ENCODE results near the gene SLC20A1. TPM values are rescaled to one million over a fixed set of nuclear protein-coding genes. Genes with fewer than 3 reads are reported as not detected.

Gene SLC20A1
- total RNA-seq, 4 donors from 2014 or later, result 11.5 to 30.6 (median 24.4) TPM

- no peak for DNase-seq
- Histone ChIP-seq H3K9me3 (no peaks in the 10 kb centered on the region), H3K4me3 (no peak overlapping the region), H3K27ac (no peak overlapping the region), H3K27me3 (no peaks in the 10 kb centered on the region), H3K36me3 (no peaks in the 10 kb centered on the region), H3K4me1 (no peaks in the 10 kb centered on the region)
- intact Hi-C loops (cut with DNase I; ENCODE audit: low total_unique reads), result no loop called here
- TF ChIP-seq POLR2A (IDR thresholded peaks at IDR 0.05), result no peak
- TF ChIP-seq, protein P1, sequence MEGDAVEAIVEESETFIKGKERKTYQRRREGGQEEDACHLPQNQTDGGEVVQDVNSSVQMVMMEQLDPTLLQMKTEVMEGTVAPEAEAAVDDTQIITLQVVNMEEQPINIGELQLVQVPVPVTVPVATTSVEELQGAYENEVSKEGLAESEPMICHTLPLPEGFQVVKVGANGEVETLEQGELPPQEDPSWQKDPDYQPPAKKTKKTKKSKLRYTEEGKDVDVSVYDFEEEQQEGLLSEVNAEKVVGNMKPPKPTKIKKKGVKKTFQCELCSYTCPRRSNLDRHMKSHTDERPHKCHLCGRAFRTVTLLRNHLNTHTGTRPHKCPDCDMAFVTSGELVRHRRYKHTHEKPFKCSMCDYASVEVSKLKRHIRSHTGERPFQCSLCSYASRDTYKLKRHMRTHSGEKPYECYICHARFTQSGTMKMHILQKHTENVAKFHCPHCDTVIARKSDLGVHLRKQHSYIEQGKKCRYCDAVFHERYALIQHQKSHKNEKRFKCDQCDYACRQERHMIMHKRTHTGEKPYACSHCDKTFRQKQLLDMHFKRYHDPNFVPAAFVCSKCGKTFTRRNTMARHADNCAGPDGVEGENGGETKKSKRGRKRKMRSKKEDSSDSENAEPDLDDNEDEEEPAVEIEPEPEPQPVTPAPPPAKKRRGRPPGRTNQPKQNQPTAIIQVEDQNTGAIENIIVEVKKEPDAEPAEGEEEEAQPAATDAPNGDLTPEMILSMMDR (IDR thresholded peaks at IDR 0.05), result no peak
These were observed 27.4 kb upstream of the SLC20A1 start for GRCh38 chr2:112618383-112618782.

- no peak overlapping the region for H3K27ac ChIP-seq
- intact Hi-C loops (cut with DNase I; ENCODE audit: low total_unique reads), result no loop called here
- H3K4me3 ChIP-seq, result no peak overlapping the region
- H3K4me1 ChIP-seq, result peaks cover 0 to 4% of the 10 kb centered on the region in 2 donors
- no peaks in the 10 kb centered on the region for H3K27me3 ChIP-seq
- H3K36me3 ChIP-seq, result no peaks in the 10 kb centered on the region
- H3K9me3 ChIP-seq, result no peaks in the 10 kb centered on the region
- TF ChIP-seq, protein P1 (IDR thresholded peaks at IDR 0.05), result no peak
- no peak for TF ChIP-seq POLR2A (IDR thresholded peaks at IDR 0.05)
- DNase-seq, result no peak
These were observed 23.8 kb upstream of the SLC20A1 start for GRCh38 chr2:112621790-112622527.

DNA sequence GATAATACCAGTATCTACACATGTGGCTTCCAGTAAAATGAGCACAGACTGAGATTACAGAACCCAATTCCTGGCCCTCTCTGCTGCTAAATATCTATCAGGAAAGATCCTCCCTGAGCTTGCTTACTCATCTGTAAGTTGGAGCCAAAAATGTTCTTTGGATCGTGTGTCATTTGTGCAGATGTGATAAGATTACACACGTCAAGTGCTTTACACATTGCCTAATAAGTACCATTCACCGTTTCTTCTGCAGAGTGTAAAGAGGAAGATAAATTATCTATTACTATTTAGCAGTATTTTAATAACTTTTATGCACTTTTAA is 23.2 kb upstream of the SLC20A1 start:
- Histone ChIP-seq H3K36me3 (no peaks in the 10 kb centered on the region), H3K4me1 (peaks cover 0 to 4% of the 10 kb centered on the region in 2 donors), H3K27ac (no peak overlapping the region), H3K27me3 (no peaks in the 10 kb centered on the region), H3K4me3 (no peak overlapping the region), H3K9me3 (no peaks in the 10 kb centered on the region)
- DNase-seq, result no peak
- intact Hi-C loops (cut with DNase I; ENCODE audit: low total_unique reads), result no loop called here
- TF ChIP-seq, protein P1 (IDR thresholded peaks at IDR 0.05), result no peak
- TF ChIP-seq POLR2A (IDR thresholded peaks at IDR 0.05), result no peak

DNA sequence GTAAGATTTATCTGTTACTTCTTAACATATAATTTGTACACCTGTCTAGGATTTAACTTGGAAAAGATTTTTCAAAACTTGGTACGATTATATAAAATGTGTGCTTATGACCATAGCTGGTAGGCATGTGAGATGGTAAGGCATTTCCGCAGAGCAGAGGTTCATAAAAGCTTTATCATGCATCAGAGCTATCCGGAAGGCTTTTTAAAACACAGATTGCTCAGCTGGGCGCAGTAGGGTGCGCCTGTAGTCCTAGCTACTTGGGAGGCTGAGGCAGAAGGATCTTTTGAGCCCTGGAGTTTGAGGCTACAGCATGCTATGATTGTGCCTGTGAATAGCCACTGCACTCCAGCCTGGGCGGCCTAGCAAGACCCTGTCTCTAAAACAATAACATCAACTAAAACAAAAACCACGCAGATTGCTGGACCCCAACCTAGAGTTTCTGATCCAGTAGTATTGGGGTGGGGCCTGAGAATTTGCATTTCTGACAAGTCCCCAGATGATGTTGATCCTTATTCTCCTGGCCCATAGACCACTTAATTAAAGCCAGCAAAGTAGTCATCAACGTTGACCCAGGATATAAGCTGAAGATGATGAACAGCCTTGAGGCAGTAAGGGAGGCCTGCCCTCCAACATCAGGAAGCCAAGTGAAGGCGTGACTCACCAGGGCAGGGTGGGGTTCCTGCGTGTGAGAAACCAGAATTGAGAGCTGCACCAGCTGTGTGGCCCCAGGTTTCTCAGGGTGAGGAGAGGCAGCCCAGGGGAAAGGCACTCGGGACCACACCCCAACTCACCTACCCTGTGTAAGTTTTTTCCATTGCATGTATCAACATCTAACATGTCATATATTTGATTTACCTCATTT is 21.6 kb upstream of the SLC20A1 start:
- DNase-seq, result no peak
- Histone ChIP-seq H3K4me1 (peaks cover 0 to 4% of the 10 kb centered on the region in 2 donors), H3K36me3 (no peaks in the 10 kb centered on the region), H3K27me3 (no peaks in the 10 kb centered on the region), H3K27ac (no peak overlapping the region), H3K9me3 (no peaks in the 10 kb centered on the region), H3K4me3 (no peak overlapping the region)
- intact Hi-C loops (cut with DNase I; ENCODE audit: low total_unique reads), result no loop called here
- TF ChIP-seq, protein P1 (IDR thresholded peaks at IDR 0.05), result no peak
- no peak for TF ChIP-seq POLR2A (IDR thresholded peaks at IDR 0.05)

Data from uterus (tissue), 4 donors.